Activated naive CD4-positive, alpha-beta T cell treated with anti-CD3 and anti-CD28 coated beads, Interleukin-2, amount 50 U/mL, for 72 hours (primary cell): ENCODE data around the gene CALR3. TPM values are rescaled to one million over a fixed set of nuclear protein-coding genes. Genes with fewer than 3 reads are reported as not detected.

Source experiments
- ATAC-seq, 2 donors: fragments of 150-1000 bp; cut with Tn5 transposase; 2 replicates each; pipeline ENCODE4 v1.10.0; 2021; ENCODE audit warnings: mild to moderate bottlenecking in 2 of 2, moderate library complexity in 2 of 2
- DNase-seq, 2 donors: peaks; one replicate each; pipeline ENCODE4 v3.0.0; 2021 to 2022; ENCODE audit warnings: low spot score in 2 of 2
- H3K27ac Mint-ChIP-seq, 2 donors: one replicate each; pipeline ENCODE4 v1.8.0; 2022; ENCODE audit warnings: mild to moderate bottlenecking in 2 of 2, mixed read lengths in 2 of 2
- H3K36me3 Mint-ChIP-seq, 2 donors: one replicate each; pipeline ENCODE4 v1.8.0; 2022; ENCODE audit warnings: mixed read lengths in 2 of 2
- H3K9me3 Mint-ChIP-seq, 2 donors: one replicate each; pipeline ENCODE4 v1.8.0; 2022; ENCODE audit warnings: mixed read lengths in 2 of 2
- total RNA-seq, 2 donors: library from RNA; stranded (reverse); gene quantifications; one replicate each; pipeline ENCODE4 v1.2.3, GENCODE V29; 2022

Gene CALR3
- total RNA-seq, 2 donors from 2014 or later = not detected

- ATAC-seq (peak in 1 of 2 donors; percentile 50), DNase-seq (peak in 1 of 2 donors; percentile 41)
- peak overlapping the region; percentile 26 to 29 for H3K27ac Mint-ChIP-seq
- H3K36me3 Mint-ChIP-seq = peaks cover 6 to 10% of the 10 kb centered on the region in 2 donors
- no peaks in the 10 kb centered on the region for H3K9me3 Mint-ChIP-seq
These were observed 32.1 kb upstream of the CALR3 start for GRCh38 chr19:16527971-16528521.

GRCh38 chr19:16527334-16527935 is 31.5 kb upstream of the CALR3 start:
- no peaks in the 10 kb centered on the region for H3K9me3 Mint-ChIP-seq
- H3K27ac Mint-ChIP-seq = peak overlapping the region in 1 of 2 donors; percentile 26
- ATAC-seq = no peak
- DNase-seq = no peak
- H3K36me3 Mint-ChIP-seq = peaks cover 6 to 10% of the 10 kb centered on the region in 2 donors

- Mint-ChIP-seq H3K9me3 (no peaks in the 10 kb centered on the region), H3K27ac (no peak overlapping the region), H3K36me3 (peaks cover 0 to 4% of the 10 kb centered on the region in 2 donors)
- DNase-seq (no peak), ATAC-seq (no peak)
These were observed 29.9 kb upstream of the CALR3 start for GRCh38 chr19:16525751-16526481.

GRCh38 chr19:16524991-16525734 is 29.2 kb upstream of the CALR3 start:
- no peak overlapping the region for H3K27ac Mint-ChIP-seq
- ATAC-seq = no peak
- H3K9me3 Mint-ChIP-seq = no peaks in the 10 kb centered on the region
- peaks cover 0 to 4% of the 10 kb centered on the region in 2 donors for H3K36me3 Mint-ChIP-seq
- no peak for DNase-seq

GRCh38 chr19:16522559-16523377 is 26.8 kb upstream of the CALR3 start:
- ATAC-seq (no peak), DNase-seq (no peak)
- peak overlapping the region; percentile 19 to 65 for H3K27ac Mint-ChIP-seq
- H3K9me3 Mint-ChIP-seq = no peaks in the 10 kb centered on the region
- H3K36me3 Mint-ChIP-seq = peaks cover 0 to 3% of the 10 kb centered on the region in 2 donors

GRCh38 chr19:16521715-16522289 is 25.8 kb upstream of the CALR3 start:
- Mint-ChIP-seq H3K36me3 (no peaks in the 10 kb centered on the region), H3K27ac (no peak overlapping the region), H3K9me3 (no peaks in the 10 kb centered on the region)
- ATAC-seq (no peak), DNase-seq (no peak)

GRCh38 chr19:16520986-16521624 is 25.1 kb upstream of the CALR3 start:
- no peak for ATAC-seq
- no peak for DNase-seq
- no peaks in the 10 kb centered on the region for H3K36me3 Mint-ChIP-seq
- H3K27ac Mint-ChIP-seq = peak overlapping the region in 1 of 2 donors; percentile 66
- H3K9me3 Mint-ChIP-seq = no peaks in the 10 kb centered on the region

GRCh38 chr19:16520074-16520973 is 24.4 kb upstream of the CALR3 start:
- Mint-ChIP-seq H3K9me3 (no peaks in the 10 kb centered on the region), H3K36me3 (no peaks in the 10 kb centered on the region), H3K27ac (peak overlapping the region in 1 of 2 donors; percentile 66)
- no peak for DNase-seq
- ATAC-seq = no peak

- ATAC-seq = peak in 1 of 2 donors; percentile 9
- Mint-ChIP-seq H3K9me3 (no peaks in the 10 kb centered on the region), H3K27ac (no peak overlapping the region), H3K36me3 (no peaks in the 10 kb centered on the region)
- no peak for DNase-seq
These were observed 23.3 kb upstream of the CALR3 start for GRCh38 chr19:16519230-16519687.

GRCh38 chr19:16518483-16519229 is 22.7 kb upstream of the CALR3 start:
- DNase-seq (no peak), ATAC-seq (no peak)
- no peaks in the 10 kb centered on the region for H3K9me3 Mint-ChIP-seq
- no peak overlapping the region for H3K27ac Mint-ChIP-seq
- no peaks in the 10 kb centered on the region for H3K36me3 Mint-ChIP-seq

GRCh38 chr19:16518061-16518460 is 22.1 kb upstream of the CALR3 start:
- H3K36me3 Mint-ChIP-seq = no peaks in the 10 kb centered on the region
- ATAC-seq (no peak), DNase-seq (no peak)
- H3K9me3 Mint-ChIP-seq = no peaks in the 10 kb centered on the region
- no peak overlapping the region for H3K27ac Mint-ChIP-seq

- ATAC-seq (peak in 1 of 2 donors; percentile 24), DNase-seq (no peak)
- Mint-ChIP-seq H3K36me3 (no peaks in the 10 kb centered on the region), H3K27ac (peak overlapping the region; percentile 55 to 62), H3K9me3 (no peaks in the 10 kb centered on the region)
These were observed 21.1 kb upstream of the CALR3 start for GRCh38 chr19:16516923-16517610.

GRCh38 chr19:16516381-16516780 is 20.4 kb upstream of the CALR3 start:
- Mint-ChIP-seq H3K36me3 (no peaks in the 10 kb centered on the region), H3K9me3 (no peaks in the 10 kb centered on the region), H3K27ac (no peak overlapping the region)
- no peak for ATAC-seq
- no peak for DNase-seq
